HL-60 (cell line): ENCODE measurements around the gene SLC9A3. TPM values are rescaled to one million over a fixed set of nuclear protein-coding genes. Genes with fewer than 3 reads are reported as not detected.

Source experiments
- DNase-seq, 2 experiments: peaks; one replicate each; pipeline ENCODE4 v3.0.0-alpha.2; 2010 to 2020; ENCODE audit warnings: low read depth in 1 of 2, low spot score in 1 of 2
- H3K27ac ChIP-seq: fragments of 250-450 bp; sonication (Bioruptor Pico); replicated peaks from 2 replicates; pipeline ENCODE4 v1.5.1; 2020; ENCODE audit warnings: mild to moderate bottlenecking, moderate library complexity
- H3K27me3 ChIP-seq: fragments of 250-450 bp; sonication (Bioruptor Pico); 2 replicates; pipeline ENCODE4 v1.5.1; 2021; ENCODE audit warnings: mild to moderate bottlenecking, moderate library complexity; ENCODE audit not compliant: insufficient read depth, poor library complexity, severe bottlenecking
- H3K4me3 ChIP-seq: replicated peaks from 2 replicates; pipeline ENCODE4 v1.5.1; 2011; ENCODE audit warnings: mild to moderate bottlenecking, control low read depth, low read length; ENCODE audit not compliant: insufficient read depth
- POLR2AphosphoS5 ChIP-seq: IDR thresholded peaks from 2 replicates; pipeline ENCODE4 v1.6.1; 2012; ENCODE audit warnings: low read depth
- SPI1 ChIP-seq: IDR thresholded peaks from 2 replicates; pipeline ENCODE4 v1.6.1; 2012; ENCODE audit warnings: low read depth, mild to moderate bottlenecking, borderline replicate concordance
- microRNA-seq: library from miRNA; unstranded; fragments of <30 nt; microRNA quantifications from one replicate; pipeline ENCODE4, GENCODE V29; 2018
- TF ChIP-seq, protein P1 (sequence below): IDR thresholded peaks from 2 replicates; pipeline ENCODE4 v1.6.1; 2012; ENCODE audit warnings: low read depth; ENCODE audit not compliant: insufficient replicate concordance
- TF ChIP-seq, protein P2 (sequence below): IDR thresholded peaks from one replicate; pipeline ENCODE4 v1.5.1; 2011; ENCODE audit warnings: low read length, control low read depth, inconsistent platforms; ENCODE audit not compliant: insufficient read depth

The SLC9A3 gene

DNA sequence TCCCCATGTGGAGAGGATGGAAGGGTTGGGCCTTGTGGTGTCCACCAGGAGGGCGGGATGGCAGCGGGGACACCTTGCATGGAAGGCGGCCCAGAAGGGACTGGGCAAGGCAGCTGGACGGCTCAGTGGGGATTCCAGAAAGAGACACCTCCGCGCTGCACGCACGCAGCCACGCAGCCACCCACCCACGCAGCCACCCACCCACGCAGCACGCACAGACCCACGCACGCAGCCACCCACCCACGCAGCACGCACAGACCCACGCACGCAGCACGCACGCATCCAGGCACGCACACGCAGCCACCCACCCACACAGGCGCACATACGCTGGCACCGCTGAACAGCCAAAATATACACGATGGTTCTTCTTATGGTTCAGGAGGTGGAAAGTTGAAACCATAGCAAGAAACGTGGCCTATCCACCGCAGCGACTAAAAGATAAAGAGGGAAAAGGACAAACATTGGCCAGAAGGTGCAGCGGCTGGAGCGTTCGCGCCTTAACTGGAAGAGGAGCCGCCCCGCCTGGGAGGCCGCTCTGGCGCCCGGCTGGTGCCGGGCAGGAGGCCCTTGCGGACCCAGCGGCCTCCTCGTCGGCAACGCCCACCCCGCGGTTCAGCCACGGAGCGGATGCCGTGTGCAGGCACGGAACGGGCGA is 103.5 kb downstream of the SLC9A3 start:
- no peak overlapping the region for H3K27ac ChIP-seq
- H3K27me3 ChIP-seq = no peaks in the 10 kb centered on the region

More for the DNA sequence above, 103.5 kb downstream of the SLC9A3 start:
- TF ChIP-seq POLR2AphosphoS5 (no peak), SPI1 (no peak)
- TF ChIP-seq, protein P1, sequence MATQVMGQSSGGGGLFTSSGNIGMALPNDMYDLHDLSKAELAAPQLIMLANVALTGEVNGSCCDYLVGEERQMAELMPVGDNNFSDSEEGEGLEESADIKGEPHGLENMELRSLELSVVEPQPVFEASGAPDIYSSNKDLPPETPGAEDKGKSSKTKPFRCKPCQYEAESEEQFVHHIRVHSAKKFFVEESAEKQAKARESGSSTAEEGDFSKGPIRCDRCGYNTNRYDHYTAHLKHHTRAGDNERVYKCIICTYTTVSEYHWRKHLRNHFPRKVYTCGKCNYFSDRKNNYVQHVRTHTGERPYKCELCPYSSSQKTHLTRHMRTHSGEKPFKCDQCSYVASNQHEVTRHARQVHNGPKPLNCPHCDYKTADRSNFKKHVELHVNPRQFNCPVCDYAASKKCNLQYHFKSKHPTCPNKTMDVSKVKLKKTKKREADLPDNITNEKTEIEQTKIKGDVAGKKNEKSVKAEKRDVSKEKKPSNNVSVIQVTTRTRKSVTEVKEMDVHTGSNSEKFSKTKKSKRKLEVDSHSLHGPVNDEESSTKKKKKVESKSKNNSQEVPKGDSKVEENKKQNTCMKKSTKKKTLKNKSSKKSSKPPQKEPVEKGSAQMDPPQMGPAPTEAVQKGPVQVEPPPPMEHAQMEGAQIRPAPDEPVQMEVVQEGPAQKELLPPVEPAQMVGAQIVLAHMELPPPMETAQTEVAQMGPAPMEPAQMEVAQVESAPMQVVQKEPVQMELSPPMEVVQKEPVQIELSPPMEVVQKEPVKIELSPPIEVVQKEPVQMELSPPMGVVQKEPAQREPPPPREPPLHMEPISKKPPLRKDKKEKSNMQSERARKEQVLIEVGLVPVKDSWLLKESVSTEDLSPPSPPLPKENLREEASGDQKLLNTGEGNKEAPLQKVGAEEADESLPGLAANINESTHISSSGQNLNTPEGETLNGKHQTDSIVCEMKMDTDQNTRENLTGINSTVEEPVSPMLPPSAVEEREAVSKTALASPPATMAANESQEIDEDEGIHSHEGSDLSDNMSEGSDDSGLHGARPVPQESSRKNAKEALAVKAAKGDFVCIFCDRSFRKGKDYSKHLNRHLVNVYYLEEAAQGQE = no peak
- TF ChIP-seq, protein P2, sequence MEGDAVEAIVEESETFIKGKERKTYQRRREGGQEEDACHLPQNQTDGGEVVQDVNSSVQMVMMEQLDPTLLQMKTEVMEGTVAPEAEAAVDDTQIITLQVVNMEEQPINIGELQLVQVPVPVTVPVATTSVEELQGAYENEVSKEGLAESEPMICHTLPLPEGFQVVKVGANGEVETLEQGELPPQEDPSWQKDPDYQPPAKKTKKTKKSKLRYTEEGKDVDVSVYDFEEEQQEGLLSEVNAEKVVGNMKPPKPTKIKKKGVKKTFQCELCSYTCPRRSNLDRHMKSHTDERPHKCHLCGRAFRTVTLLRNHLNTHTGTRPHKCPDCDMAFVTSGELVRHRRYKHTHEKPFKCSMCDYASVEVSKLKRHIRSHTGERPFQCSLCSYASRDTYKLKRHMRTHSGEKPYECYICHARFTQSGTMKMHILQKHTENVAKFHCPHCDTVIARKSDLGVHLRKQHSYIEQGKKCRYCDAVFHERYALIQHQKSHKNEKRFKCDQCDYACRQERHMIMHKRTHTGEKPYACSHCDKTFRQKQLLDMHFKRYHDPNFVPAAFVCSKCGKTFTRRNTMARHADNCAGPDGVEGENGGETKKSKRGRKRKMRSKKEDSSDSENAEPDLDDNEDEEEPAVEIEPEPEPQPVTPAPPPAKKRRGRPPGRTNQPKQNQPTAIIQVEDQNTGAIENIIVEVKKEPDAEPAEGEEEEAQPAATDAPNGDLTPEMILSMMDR = no peak
- no peak for DNase-seq
- no peak overlapping the region for H3K4me3 ChIP-seq

Small RNA genes lying within 50 kb of the gene (microRNA-seq; reads per million reads assigned to microRNA genes)
- gene MIR4456 = not detected
